ENCODE results near the gene FAM110D. TPM values are rescaled to one million over a fixed set of nuclear protein-coding genes. Genes with fewer than 3 reads are reported as not detected.
A peak's percentile ranks its signal among the peaks of the same experiment; 100 is the strongest.

The FAM110D gene
- total and polyA plus RNA-seq, 2 donors (not counting 1 experiment from before 2014, with no cell fraction given), result not detected

- H3K9ac ChIP-seq (ENCODE audit: low read length), result peak overlapping the region; percentile 81
- no peaks in the 10 kb centered on the region for H3K27me3 Mint-ChIP-seq
- H3K9me3 ChIP-seq (ENCODE audit: control extremely low read depth in 1 of 3, control insufficient read depth in 2 of 3, insufficient read depth in 1 of 3, low read length in 2 of 3), result no peaks in the 10 kb centered on the region
- peak overlapping the region; percentile 95 for H2AFZ ChIP-seq (ENCODE audit: insufficient read depth, low read depth, low read length, poor library complexity, severe bottlenecking)
- no peaks in the 10 kb centered on the region for H3K27me3 ChIP-seq (replicated peaks in 1 of 4; ENCODE audit: control extremely low read depth in 1 of 4, control insufficient read depth in 3 of 4, insufficient read depth in 4 of 4, low read length in 3 of 4)
- TF ChIP-seq EZH2 (IDR thresholded peaks at IDR 0.05; ENCODE audit: borderline replicate concordance, insufficient read depth, low read depth, low read length, poor library complexity, severe bottlenecking), result no peak
- TF ChIP-seq CTCF (IDR thresholded peaks at IDR 0.05), result no peak
- intact Hi-C loops (cut with micrococcal nuclease), result loop anchor here (5.0 kb wide), 2 partner anchors 360 to 675 kb away; partner anchors contain the start of genes HMGN2 and PIGV
- peaks cover 16% of the 10 kb centered on the region for H3K4me1 Mint-ChIP-seq
- ATAC-seq (ENCODE audit: low read depth), result no peak
- ChIA-PET POLR2A (interaction anchor here (1.5 kb wide), 1 partner anchor 15 kb away, joined by 3 read pairs; no protein-coding TSS in a partner anchor), CTCF (interaction anchor here (1.5 to 17.9 kb wide), 3 partner anchors 9 to 34 kb away, joined by 6 to 336 read pairs (median 6); no protein-coding TSS in a partner anchor)
- peak overlapping the region; percentile 93 for H3K4me3 Mint-ChIP-seq
- DNase-seq, result no peak
- peaks cover 0 to 15% of the 10 kb centered on the region in 2 experiments for H3K36me3 ChIP-seq (replicated peaks in 1 of 2; ENCODE audit: control extremely low read depth in 1 of 2, control insufficient read depth in 1 of 2, extremely low read depth in 1 of 2, insufficient read depth in 2 of 2, low read length in 1 of 2)
- peaks cover 36% of the 10 kb centered on the region for H3K79me2 ChIP-seq (ENCODE audit: control insufficient read depth, insufficient read depth, low read length)
- H3K27ac ChIP-seq (ENCODE audit: low read length in 2 of 2), result peak overlapping the region; percentile 60 to 81
- H4K20me1 ChIP-seq (ENCODE audit: control insufficient read depth, insufficient read depth, low read length, poor library complexity, severe bottlenecking), result peaks cover 4% of the 10 kb centered on the region
- H3K4me1 ChIP-seq (ENCODE audit: control insufficient read depth in 2 of 2, insufficient read depth in 2 of 2, low read length in 2 of 2), result peaks cover 12 to 17% of the 10 kb centered on the region in 2 donors
- no peaks in the 10 kb centered on the region for H3K9me3 Mint-ChIP-seq (ENCODE audit: insufficient read depth)
- 2% methylated on average over 6 of the region's 9 CpGs for WGBS (ENCODE audit: insufficient coverage)
- peak overlapping the region; percentile 88 for H3K4me2 ChIP-seq (replicated peaks; ENCODE audit: low read depth, low read length, poor library complexity, severe bottlenecking)
- peak overlapping the region; percentile 92 for H3K27ac Mint-ChIP-seq
- H3K4me3 ChIP-seq (ENCODE audit: control extremely low read depth in 1 of 5, extremely low read depth in 1 of 5, insufficient read depth in 1 of 5, low read depth in 2 of 5, low read length in 4 of 5), result peak overlapping the region; percentile 41 to 95 (median 94)
Measured at GRCh38 chr1:26112407-26112775, 46.5 kb upstream of the FAM110D start.

GRCh38 chr1:26114165-26114927, 44.5 kb upstream of the FAM110D start:
- intact Hi-C loops (cut with micrococcal nuclease), result loop anchor here (5.0 kb wide), 2 partner anchors 358 to 673 kb away; partner anchors contain the start of genes HMGN2 and PIGV
- ATAC-seq (ENCODE audit: low read depth), result no peak
- Histone ChIP-seq H2AFZ (ENCODE audit: insufficient read depth, low read depth, low read length, poor library complexity, severe bottlenecking) (no peak overlapping the region), H4K20me1 (ENCODE audit: control insufficient read depth, insufficient read depth, low read length, poor library complexity, severe bottlenecking) (peaks cover 4% of the 10 kb centered on the region), H3K9ac (ENCODE audit: low read length) (no peak overlapping the region), H3K36me3 (replicated peaks in 1 of 2; ENCODE audit: control extremely low read depth in 1 of 2, control insufficient read depth in 1 of 2, extremely low read depth in 1 of 2, insufficient read depth in 2 of 2, low read length in 1 of 2) (peaks cover 0 to 19% of the 10 kb centered on the region in 2 experiments), H3K79me2 (ENCODE audit: control insufficient read depth, insufficient read depth, low read length) (peaks cover 50% of the 10 kb centered on the region), H3K4me2 (replicated peaks; ENCODE audit: low read depth, low read length, poor library complexity, severe bottlenecking) (no peak overlapping the region), H3K27ac (ENCODE audit: low read length in 2 of 2) (no peak overlapping the region), H3K9me3 (ENCODE audit: control extremely low read depth in 1 of 3, control insufficient read depth in 2 of 3, insufficient read depth in 1 of 3, low read length in 2 of 3) (no peaks in the 10 kb centered on the region), H3K4me1 (ENCODE audit: control insufficient read depth in 2 of 2, insufficient read depth in 2 of 2, low read length in 2 of 2) (peaks cover 12 to 17% of the 10 kb centered on the region in 2 donors), H3K27me3 (replicated peaks in 1 of 4; ENCODE audit: control extremely low read depth in 1 of 4, control insufficient read depth in 3 of 4, insufficient read depth in 4 of 4, low read length in 3 of 4) (no peaks in the 10 kb centered on the region), H3K4me3 (ENCODE audit: control extremely low read depth in 1 of 5, extremely low read depth in 1 of 5, insufficient read depth in 1 of 5, low read depth in 2 of 5, low read length in 4 of 5) (no peak overlapping the region)
- ChIA-PET CTCF (interaction anchor here (0.6 to 17.9 kb wide), 7 partner anchors 9 to 248 kb away, joined by 3 to 336 read pairs (median 6); no protein-coding TSS in a partner anchor), POLR2A (interaction anchor here (0.6 to 1.5 kb wide), 2 partner anchors 9 to 13 kb away, joined by 3 to 6 read pairs; no protein-coding TSS in a partner anchor)
- H3K27ac Mint-ChIP-seq, result no peak overlapping the region
- DNase-seq, result no peak
- TF ChIP-seq CTCF (IDR thresholded peaks at IDR 0.05), result no peak
- H3K4me3 Mint-ChIP-seq, result peak overlapping the region; percentile 5
- H3K27me3 Mint-ChIP-seq, result no peaks in the 10 kb centered on the region
- WGBS (ENCODE audit: insufficient coverage), result 96% methylated on average over 11 of the region's 12 CpGs
- peaks cover 18% of the 10 kb centered on the region for H3K4me1 Mint-ChIP-seq
- H3K9me3 Mint-ChIP-seq (ENCODE audit: insufficient read depth), result no peaks in the 10 kb centered on the region

All from B cell (primary cell).